H9 (cell line): ENCODE results near the gene L3HYPDH. TPM values are rescaled to one million over a fixed set of nuclear protein-coding genes. Genes with fewer than 3 reads are reported as not detected.

Source experiments
- DNase-seq: peaks from one replicate; pipeline ENCODE4 v3.0.0-alpha.2; 2017
- H2AFZ ChIP-seq: one replicate; pipeline ENCODE4 v1.6.1; 2013; ENCODE audit warnings: mild to moderate bottlenecking, low read length, control low read depth, moderate library complexity
- H2AK5ac ChIP-seq: 2 replicates; pipeline ENCODE4 v1.6.1; 2013; ENCODE audit warnings: low read length, control low read depth, mixed read lengths; ENCODE audit not compliant: insufficient read length
- H2BK120ac ChIP-seq: one replicate; pipeline ENCODE4 v1.6.1; 2013; ENCODE audit warnings: low read depth, mild to moderate bottlenecking, low read length, control low read depth, inconsistent platforms; ENCODE audit not compliant: poor library complexity, severe bottlenecking
- H2BK12ac ChIP-seq: 2 replicates; pipeline ENCODE4 v1.6.1; 2013; ENCODE audit warnings: low read length, control low read depth, mixed read lengths, low read depth; ENCODE audit not compliant: insufficient read length
- H2BK15ac ChIP-seq: 2 replicates; pipeline ENCODE4 v1.6.1; 2013; ENCODE audit warnings: low read depth, low read length, control low read depth
- H2BK20ac ChIP-seq: one replicate; pipeline ENCODE4 v1.6.1; 2013; ENCODE audit warnings: low read depth, mild to moderate bottlenecking, low read length, control low read depth, inconsistent platforms; ENCODE audit not compliant: poor library complexity, severe bottlenecking
- H2BK5ac ChIP-seq: 2 replicates; pipeline ENCODE4 v1.6.1; 2013; ENCODE audit warnings: low read length, control low read depth, mixed read lengths; ENCODE audit not compliant: insufficient read length
- H3K14ac ChIP-seq: 2 replicates; pipeline ENCODE4 v1.6.1; 2013; ENCODE audit warnings: low read length, control low read depth; ENCODE audit not compliant: insufficient read depth
- H3K18ac ChIP-seq: 2 replicates; pipeline ENCODE4 v1.6.1; 2013; ENCODE audit warnings: low read depth, mild to moderate bottlenecking, mixed read lengths, low read length, control low read depth; ENCODE audit not compliant: insufficient read length
- H3K23ac ChIP-seq: 2 replicates; pipeline ENCODE4 v1.6.1; 2013; ENCODE audit warnings: low read length, control low read depth, mixed read lengths, low read depth; ENCODE audit not compliant: insufficient read length
- H3K23me2 ChIP-seq: 2 replicates; pipeline ENCODE4 v1.6.1; 2013; ENCODE audit warnings: low read depth, mild to moderate bottlenecking, mixed read lengths, low read length, control low read depth; ENCODE audit not compliant: insufficient read length, poor library complexity, severe bottlenecking
- H3K27ac ChIP-seq: 2 replicates; pipeline ENCODE4 v1.5.1; 2013; ENCODE audit warnings: low read length, control low read depth, mixed read lengths, low read depth; ENCODE audit not compliant: insufficient read length
- H3K27me3 ChIP-seq: 2 replicates; pipeline ENCODE4 v1.6.1; 2013; ENCODE audit warnings: low read length, control low read depth, inconsistent platforms; ENCODE audit not compliant: insufficient read depth
- H3K4ac ChIP-seq: 2 replicates; pipeline ENCODE4 v1.6.1; 2013; ENCODE audit warnings: low read depth, mild to moderate bottlenecking, control low read depth, inconsistent platforms, low read length, moderate library complexity
- H3K4me1 ChIP-seq: 2 replicates; pipeline ENCODE4 v1.6.1; 2013; ENCODE audit warnings: low read length, control low read depth, inconsistent platforms; ENCODE audit not compliant: insufficient read depth
- H3K4me2 ChIP-seq: 2 replicates; pipeline ENCODE4 v1.6.1; 2013; ENCODE audit warnings: low read length, control low read depth, mixed read lengths; ENCODE audit not compliant: insufficient read length, insufficient read depth
- H3K56ac ChIP-seq: 2 replicates; pipeline ENCODE4 v1.6.1; 2013; ENCODE audit warnings: low read depth, mild to moderate bottlenecking, mixed read lengths, low read length, control low read depth; ENCODE audit not compliant: insufficient read length
- H3K79me1 ChIP-seq: 2 replicates; pipeline ENCODE4 v1.6.1; 2013; ENCODE audit warnings: low read depth, mild to moderate bottlenecking, moderate library complexity, low read length, control low read depth, inconsistent platforms; ENCODE audit not compliant: insufficient read depth, poor library complexity, severe bottlenecking
- H3K79me2 ChIP-seq: 2 replicates; pipeline ENCODE4 v1.6.1; 2013; ENCODE audit warnings: low read length, control low read depth, inconsistent platforms; ENCODE audit not compliant: insufficient read depth
- H3K9ac ChIP-seq: 2 replicates; pipeline ENCODE4 v1.6.1; 2013; ENCODE audit warnings: low read length, control low read depth, mixed read lengths; ENCODE audit not compliant: insufficient read length; ENCODE audit errors: extremely low read depth
- H3K9me3 ChIP-seq: one replicate; pipeline ENCODE4 v1.6.1; 2013; ENCODE audit warnings: low read depth, low read length, inconsistent platforms; ENCODE audit not compliant: control insufficient read depth
- H3T11ph ChIP-seq: one replicate; pipeline ENCODE4 v1.6.1; 2013; ENCODE audit warnings: mild to moderate bottlenecking, low read length, control low read depth, inconsistent platforms
- H4K20me1 ChIP-seq: one replicate; pipeline ENCODE4 v1.6.1; 2013; ENCODE audit not compliant: control insufficient read depth, insufficient read length, insufficient read depth
- H4K5ac ChIP-seq: 2 replicates; pipeline ENCODE4 v1.6.1; 2013; ENCODE audit warnings: low read depth, mild to moderate bottlenecking, mixed read lengths, low read length, control low read depth; ENCODE audit not compliant: insufficient read length
- H4K8ac ChIP-seq: replicated peaks from 2 replicates; pipeline ENCODE4 v1.6.1; 2013; ENCODE audit warnings: low read length, control low read depth, mixed read lengths, low read depth; ENCODE audit not compliant: insufficient read length
- H4K91ac ChIP-seq: 2 replicates; pipeline ENCODE4 v1.6.1; 2013; ENCODE audit warnings: low read depth, mild to moderate bottlenecking, moderate library complexity, mixed read lengths, low read length, control low read depth; ENCODE audit not compliant: insufficient read length
- H3K27ac Mint-ChIP-seq, 3 experiments: 2 replicates in 2 of 3; 3 replicates in 1 of 3; pipeline ENCODE4 v1.8.0; 2020 to 2021; ENCODE audit warnings: mixed read lengths in 3 of 3, mild to moderate bottlenecking in 1 of 3, moderate library complexity in 1 of 3
- H3K27me3 Mint-ChIP-seq: 2 replicates; pipeline ENCODE4 v1.8.0; 2021; ENCODE audit warnings: low read depth, mild to moderate bottlenecking, moderate library complexity, mixed read lengths
- H3K36me3 Mint-ChIP-seq, 3 experiments: 2 replicates in 2 of 3; 3 replicates in 1 of 3; pipeline ENCODE4 v1.8.0; 2020 to 2021; ENCODE audit warnings: low read depth in 3 of 3, mixed read lengths in 3 of 3; ENCODE audit not compliant: insufficient read depth in 1 of 3
- H3K4me1 Mint-ChIP-seq, 2 experiments: 2 replicates each; pipeline ENCODE4 v1.8.0; 2020; ENCODE audit warnings: mixed read lengths in 2 of 2
- H3K4me3 Mint-ChIP-seq, 2 experiments: 2 replicates in 1 of 2; 3 replicates in 1 of 2; pipeline ENCODE4 v1.8.0; 2020 to 2021; ENCODE audit warnings: mild to moderate bottlenecking in 2 of 2, mixed read lengths in 2 of 2, moderate library complexity in 1 of 2
- H3K9me3 Mint-ChIP-seq, 2 experiments: 2 replicates in 1 of 2; 3 replicates in 1 of 2; pipeline ENCODE4 v1.8.0; 2020; ENCODE audit warnings: mild to moderate bottlenecking in 2 of 2, mixed read lengths in 2 of 2, moderate library complexity in 1 of 2
- CTCF ChIP-seq: fragments of 200-600 bp; sonication (generic); conservative IDR thresholded peaks from 3 replicates; pipeline ENCODE4 v1.8.0; 2021; ENCODE audit warnings: antibody characterized with exemption, mild to moderate bottlenecking
- WGBS: extraction: QIAGEN DNeasy Blood & Tissue Kit; methylation state at CpG from one replicate; pipeline ENCODE4 v1.1.7; 2013; ENCODE audit warnings: missing lambda C conversion rate, low lambda C conversion rate, mixed read lengths; ENCODE audit not compliant: insufficient read length; ENCODE audit errors: extremely low coverage; 5-methylcytosine and 5-hydroxymethylcytosine counted together
- total RNA-seq: library from RNA; stranded (reverse); gene quantifications from 2 replicates; pipeline ENCODE4 v1.2.1, GENCODE V29; 2021

L3HYPDH gene
- total RNA-seq, 1 experiment from 2014 or later: 15.7 TPM

DNA sequence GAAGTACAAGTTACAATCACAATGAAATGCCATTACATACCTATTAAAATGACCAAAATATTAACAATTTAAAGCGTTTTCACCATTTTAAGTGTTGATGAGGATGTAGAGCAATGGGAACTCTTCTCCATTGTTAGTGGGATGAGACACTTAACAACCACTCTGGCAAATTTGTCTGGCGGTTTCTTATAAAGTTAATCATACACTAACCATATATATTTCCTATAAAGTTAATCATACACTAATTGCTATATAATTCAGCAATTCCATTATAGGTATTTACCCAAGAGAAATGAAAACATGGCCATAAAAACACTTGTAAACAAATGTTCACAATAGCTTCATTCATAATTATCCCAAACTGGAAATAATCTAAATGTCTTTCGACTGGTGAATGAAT, 36.0 kb upstream of the L3HYPDH start:
- WGBS: no CpG with 5 or more reads among the region's 3 CpGs
- Histone ChIP-seq H3K9me3 (no peaks in the 10 kb centered on the region), H3K27me3 (no peaks in the 10 kb centered on the region), H4K8ac (no peak overlapping the region), H3K27ac (no peak overlapping the region), H2BK120ac (no peak overlapping the region), H3K23me2 (no peaks in the 10 kb centered on the region), H3K79me2 (no peaks in the 10 kb centered on the region), H3K23ac (no peak overlapping the region), H3K56ac (no peak overlapping the region), H3K4me1 (no peaks in the 10 kb centered on the region), H3K4ac (no peak overlapping the region), H2AK5ac (no peak overlapping the region), H3K18ac (no peak overlapping the region), H4K5ac (no peak overlapping the region), H2BK15ac (no peak overlapping the region), H4K91ac (no peak overlapping the region), H3K79me1 (no peaks in the 10 kb centered on the region), H2BK20ac (no peak overlapping the region), H2BK5ac (no peak overlapping the region), H3K14ac (no peak overlapping the region), H2AFZ (no peak overlapping the region), H3K4me2 (no peak overlapping the region), H4K20me1 (no peaks in the 10 kb centered on the region), H2BK12ac (no peak overlapping the region), H3T11ph (no peak overlapping the region), H3K9ac (no peak overlapping the region)
- H3K9me3 Mint-ChIP-seq: peaks cover 0 to 2% of the 10 kb centered on the region in 2 experiments; a peak in 1 of 5 replicates
- peaks cover 3% of the 10 kb centered on the region; the same call in 1 of the 2 replicates for H3K27me3 Mint-ChIP-seq
- H3K4me3 Mint-ChIP-seq: no peak overlapping the region
- no peaks in the 10 kb centered on the region; a peak in 1 of 7 replicates for H3K36me3 Mint-ChIP-seq
- H3K27ac Mint-ChIP-seq: no peak overlapping the region
- no peak for TF ChIP-seq CTCF
- DNase-seq: no peak
- H3K4me1 Mint-ChIP-seq: no peaks in the 10 kb centered on the region
